AG08395 (cell line): Measurements from ENCODE around the gene SKI.

ENCODE experiments used
- DNase-seq: peaks from one replicate; pipeline ENCODE4 v3.0.0; 2012; ENCODE audit warnings: mixed read lengths, low spot score

Gene SKI

GRCh38 chr1:2194319-2194897 is 33.7 kb upstream of the SKI start, which contains the start of gene FAAP20:
FAAP20 (minus strand) TSS chr1:2194772; CDS start chr1:2194749, 23 bp downstream.
- peak; percentile 83 for DNase-seq

GRCh38 chr1:2194898-2195673 is 33.0 kb upstream of the SKI start:
- DNase-seq: peak; percentile 88

GRCh38 chr1:2195785-2196184 is 32.3 kb upstream of the SKI start:
- no peak for DNase-seq

GRCh38 chr1:2196901-2197638 is 31.0 kb upstream of the SKI start:
- no peak for DNase-seq

GRCh38 chr1:2197707-2198165 is 30.4 kb upstream of the SKI start:
- no peak for DNase-seq

- no peak for DNase-seq
Measured at GRCh38 chr1:2198571-2198970, 29.5 kb upstream of the SKI start.

- peak; percentile 95 for DNase-seq
Measured at GRCh38 chr1:2199042-2199810, 28.9 kb upstream of the SKI start.

GRCh38 chr1:2200308-2200943 is 27.7 kb upstream of the SKI start:
- no peak for DNase-seq

- no peak for DNase-seq
Measured at GRCh38 chr1:2201062-2201461, 27.1 kb upstream of the SKI start.

- DNase-seq: no peak
Measured at GRCh38 chr1:2202008-2202575, 26.0 kb upstream of the SKI start.

- no peak for DNase-seq
Measured at GRCh38 chr1:2202843-2203601, 25.1 kb upstream of the SKI start.

- no peak for DNase-seq
Measured at GRCh38 chr1:2203671-2204414, 24.3 kb upstream of the SKI start.

GRCh38 chr1:2204415-2205190 is 23.5 kb upstream of the SKI start:
- DNase-seq: peak; percentile 98

- DNase-seq: no peak
Measured at GRCh38 chr1:2205191-2205952, 22.7 kb upstream of the SKI start.

- no peak for DNase-seq
Measured at GRCh38 chr1:2206813-2207487, 21.2 kb upstream of the SKI start.

GRCh38 chr1:2208309-2209239 is 19.5 kb upstream of the SKI start:
- peak; percentile 77 for DNase-seq
